Heart left ventricle (tissue), 16 donors: ENCODE results near the gene LEFTY1. TPM values are rescaled to one million over a fixed set of nuclear protein-coding genes. Genes with fewer than 3 reads are reported as not detected.
"Not testable (repeated sequence)": the region's sequence is repeated elsewhere in the genome, so short reads cannot be mapped to it uniquely, and the experiment has no call there.

ENCODE experiments used
- ATAC-seq, 4 donors: fragments of 200-7000 bp; cut with Tn5 transposase; one replicate each; pipeline ENCODE4 v1.9.1; 2020 to 2022; ENCODE audit warnings: moderate library complexity in 4 of 4, mild to moderate bottlenecking in 3 of 4, moderate number of reproducible peaks in 1 of 4
- DNase-seq, 5 donors: peaks; one replicate each; pipeline ENCODE4 v3.0.0-alpha.2; 2020
- H3K27ac ChIP-seq, 12 donors: fragments of 200-600 bp; sonication (generic) in 4 of 12; one replicate each; pipeline versions ENCODE4 v1.5.0 to v1.8.0; 2016 to 2022; ENCODE audit warnings: mild to moderate bottlenecking in 2 of 12
- H3K27me3 ChIP-seq, 9 donors: fragments of 200-600 bp; sonication (generic) in 2 of 9; one replicate each; pipeline versions ENCODE4 v1.5.1 to v1.8.0; 2016 to 2022; ENCODE audit warnings: mild to moderate bottlenecking in 3 of 9
- H3K36me3 ChIP-seq, 9 donors: fragments of 200-600 bp; sonication (generic) in 2 of 9; one replicate each; pipeline versions ENCODE4 v1.5.0 to v1.8.0; 2018 to 2022; ENCODE audit warnings: mild to moderate bottlenecking in 2 of 9
- H3K4me1 ChIP-seq, 12 donors: fragments of 200-600 bp; sonication (generic) in 4 of 12; one replicate each; pipeline versions ENCODE4 v1.5.0 to v1.8.0; 2016 to 2022; ENCODE audit warnings: mild to moderate bottlenecking in 3 of 12
- H3K4me3 ChIP-seq, 12 donors: fragments of 200-600 bp; sonication (generic) in 4 of 12; one replicate each; pipeline versions ENCODE4 v1.5.0 to v1.8.0; 2017 to 2022; ENCODE audit warnings: mild to moderate bottlenecking in 9 of 12, moderate library complexity in 4 of 12
- H3K9me3 ChIP-seq, 12 donors: fragments of 200-600 bp; sonication (generic) in 4 of 12; one replicate each; pipeline versions ENCODE4 v1.5.0 to v1.8.0; 2016 to 2022; ENCODE audit warnings: mild to moderate bottlenecking in 1 of 12
- POLR2A ChIP-seq, 2 donors: fragments of 450-650 bp; IDR thresholded peaks; one replicate each; pipeline ENCODE4 v1.6.1; 2017; ENCODE audit warnings: antibody characterized with exemption in 2 of 2, mild to moderate bottlenecking in 2 of 2, moderate library complexity in 2 of 2
- WGBS, 4 donors: extraction: QIAGEN DNeasy Blood & Tissue Kit in 2 of 4; methylation state at CpG; one replicate each; pipeline versions ENCODE4 v1.1.5 to v1.1.7; 2013 to 2018; 5-methylcytosine and 5-hydroxymethylcytosine counted together
- intact Hi-C, 10 donors: fragments of 100-400 bp; cut with DNase I; formaldehyde crosslinking; loops; one replicate each; pipeline versions ENCODE4 v1.11.1 to v1.14.2; 2022
- polyA plus RNA-seq, 2 donors: library from polyadenylated mRNA; stranded (reverse); fragments of 200-250 nt; gene quantifications; one replicate each; pipeline ENCODE4 v1.2.3, GENCODE V29; 2013
- total RNA-seq, 9 donors: library from RNA; depleted of rRNA in 2 of 9; stranded (reverse); fragments of >200 nt in 2 of 9; fragmentation: NEBNext Ultra II Directional in 3 of 9; extraction: Animal tissue kit (Norgen Biotek cat#: 25700) in 3 of 9; gene quantifications; one replicate each; pipeline versions ENCODE4 v1.1.0 to v1.2.4, GENCODE V29; 2016 to 2023
- TF ChIP-seq, protein P1 (sequence below), 12 donors: fragments of 200-600 bp; sonication (generic) in 4 of 12; IDR thresholded peaks; one replicate each; pipeline versions ENCODE4 v1.5.0 to v1.8.0; 2018 to 2022; ENCODE audit warnings: antibody characterized with exemption in 12 of 12, mild to moderate bottlenecking in 5 of 12
- donor health status: ischemic (EF 13 %, LVEDD 7.1; RV severe dilation, severe dysfunction).
- donor health status: healthy with polysubstance abuse.
- donor health status: DM: no; HTN: yes; CAD: no.
- donor health status: DM: no; HTN: no; CAD: no.
- donor health status: ischemic (EF 25% LVEDD 6.9; RV normal size, moderate dysfunction).
- donor health status: ischemic (EF 25% LVEDD 5.7; RV mildly dilated, moderate dysfunction).
- donor health status: healthy.
- donor health status: DM: yes; HTN: yes; CAD: no.
- donor health status: ischemic (EF 35%, LVEDD 5.7; RV mildly dilated, moderate dysfunction).
- donor health status: nonischemic (EF 11% LVEDD 7.7; RV severe dilation, severe dysfunction).
- donor health status: DM: yes; HTN: yes; CAD: no.
- donor health status: PGD.
- donor health status: ischemic (EF 29% LVEDD 5.4; RV normal size, mild dysfunction).
- donor health status: nonischemic (EF 23%, LVEDD 6.1; RV moderate dilation, normal function).

LEFTY1 gene
- total and polyA plus RNA-seq, 11 donors: 0.19 to 0.77 (median 0.35) TPM; not detected in 6

DNA sequence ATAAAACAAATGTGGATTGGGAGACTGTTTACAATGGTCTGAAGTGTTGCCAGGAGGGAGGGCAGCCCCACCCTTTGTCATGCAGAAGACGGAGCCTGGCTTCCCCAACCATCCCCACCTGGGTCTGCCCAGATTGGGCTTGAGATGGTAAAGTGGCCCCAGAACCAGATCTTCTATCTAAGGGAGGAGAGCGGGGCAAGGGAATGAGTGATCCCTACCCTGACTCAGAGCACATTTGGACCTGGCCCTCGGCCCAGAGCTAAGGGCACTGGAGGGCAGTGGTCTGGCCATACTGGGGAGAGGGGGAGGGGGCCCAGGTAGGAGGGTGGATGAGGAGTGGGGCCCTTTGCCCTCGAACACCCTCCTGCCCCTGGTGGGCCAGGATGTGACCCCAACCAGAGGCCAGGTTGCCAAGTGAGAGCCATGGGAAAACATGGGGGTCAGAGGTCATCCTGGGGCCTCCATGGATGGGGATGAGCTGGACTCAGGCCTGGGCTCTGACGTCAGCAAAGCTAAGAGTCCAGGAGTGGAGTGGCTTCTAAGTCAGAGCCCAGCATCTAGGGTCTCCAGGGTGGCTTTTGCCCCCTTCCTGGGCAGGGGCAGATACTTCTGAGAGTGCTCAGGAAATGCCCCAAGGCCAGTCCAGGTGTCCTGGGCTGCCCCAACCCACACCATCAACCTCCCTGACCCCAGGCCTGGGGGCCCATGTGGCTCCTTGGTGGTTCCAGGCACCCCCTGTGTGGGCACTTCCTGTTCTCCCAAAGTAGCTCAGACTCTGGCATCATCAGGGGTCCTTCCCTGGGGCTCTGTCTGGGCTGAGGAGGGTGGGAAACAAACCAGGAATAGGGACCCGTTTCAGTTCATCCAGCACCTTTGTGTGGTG, 1.6 kb upstream of the LEFTY1 start:
- H3K27me3 ChIP-seq: peaks cover 0 to 4% (median 0%) of the 10 kb centered on the region in 9 donors
- intact Hi-C loops: no loop called here
- peaks cover 0 to 15% (median 1%) of the 10 kb centered on the region in 12 donors for H3K4me1 ChIP-seq
- H3K36me3 ChIP-seq: no peaks in the 10 kb centered on the region
- ATAC-seq (peak in 3 of 4 donors; percentile 11 to 50 (median 25)), DNase-seq (no peak)
- WGBS, 4 donors: 60 to 71% (median 65%) methylated on average over 5 to 6 of the region's 6 CpGs
- TF ChIP-seq POLR2A (IDR thresholded peaks at IDR 0.05): no peak
- TF ChIP-seq, protein P1, sequence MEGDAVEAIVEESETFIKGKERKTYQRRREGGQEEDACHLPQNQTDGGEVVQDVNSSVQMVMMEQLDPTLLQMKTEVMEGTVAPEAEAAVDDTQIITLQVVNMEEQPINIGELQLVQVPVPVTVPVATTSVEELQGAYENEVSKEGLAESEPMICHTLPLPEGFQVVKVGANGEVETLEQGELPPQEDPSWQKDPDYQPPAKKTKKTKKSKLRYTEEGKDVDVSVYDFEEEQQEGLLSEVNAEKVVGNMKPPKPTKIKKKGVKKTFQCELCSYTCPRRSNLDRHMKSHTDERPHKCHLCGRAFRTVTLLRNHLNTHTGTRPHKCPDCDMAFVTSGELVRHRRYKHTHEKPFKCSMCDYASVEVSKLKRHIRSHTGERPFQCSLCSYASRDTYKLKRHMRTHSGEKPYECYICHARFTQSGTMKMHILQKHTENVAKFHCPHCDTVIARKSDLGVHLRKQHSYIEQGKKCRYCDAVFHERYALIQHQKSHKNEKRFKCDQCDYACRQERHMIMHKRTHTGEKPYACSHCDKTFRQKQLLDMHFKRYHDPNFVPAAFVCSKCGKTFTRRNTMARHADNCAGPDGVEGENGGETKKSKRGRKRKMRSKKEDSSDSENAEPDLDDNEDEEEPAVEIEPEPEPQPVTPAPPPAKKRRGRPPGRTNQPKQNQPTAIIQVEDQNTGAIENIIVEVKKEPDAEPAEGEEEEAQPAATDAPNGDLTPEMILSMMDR (IDR thresholded peaks at IDR 0.05): no peak
- peak overlapping the region in 4 of 12 donors; percentile 31 to 57 (median 42) for H3K27ac ChIP-seq
- H3K4me3 ChIP-seq: no peak overlapping the region
- no peaks in the 10 kb centered on the region for H3K9me3 ChIP-seq

DNA sequence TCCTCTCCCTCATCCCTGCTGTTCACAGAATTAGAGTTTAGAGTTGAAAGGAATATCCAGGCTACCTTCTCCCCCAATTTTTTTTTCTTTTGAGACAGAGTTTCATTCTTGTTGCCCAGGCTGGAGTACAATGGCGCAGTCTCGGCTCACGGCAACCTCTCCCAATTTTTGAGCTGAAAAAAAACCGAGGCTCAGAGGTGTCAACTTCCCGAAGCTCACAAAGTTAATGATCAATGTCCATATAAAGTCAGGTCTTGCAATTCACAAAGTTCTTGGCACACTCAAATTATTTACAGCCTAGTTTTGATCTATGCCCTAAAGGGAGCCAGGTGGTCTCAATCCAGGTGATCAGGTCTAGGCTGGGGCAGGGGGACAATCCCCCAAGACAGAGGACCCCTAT, 797 bp upstream of the LEFTY1 start:
- no peak overlapping the region for H3K4me3 ChIP-seq
- no peaks in the 10 kb centered on the region for H3K9me3 ChIP-seq
- ATAC-seq (no peak), DNase-seq (no peak)
- WGBS, 4 donors: 92 to 95% (median 94%) methylated on average over 5 of the region's 5 CpGs
- no peak for TF ChIP-seq POLR2A (IDR thresholded peaks at IDR 0.05)
- TF ChIP-seq, protein P1 (IDR thresholded peaks at IDR 0.05): no peak
- H3K27me3 ChIP-seq: peaks cover 0 to 4% (median 0%) of the 10 kb centered on the region in 9 donors
- peaks cover 0 to 15% (median 1%) of the 10 kb centered on the region in 12 donors for H3K4me1 ChIP-seq
- no peaks in the 10 kb centered on the region for H3K36me3 ChIP-seq
- intact Hi-C loops: no loop called here
- no peak overlapping the region for H3K27ac ChIP-seq

- Histone ChIP-seq H3K27ac (no peak overlapping the region), H3K27me3 (peaks cover 0 to 4% (median 0%) of the 10 kb centered on the region in 9 donors), H3K4me3 (no peak overlapping the region), H3K9me3 (no peaks in the 10 kb centered on the region), H3K36me3 (no peaks in the 10 kb centered on the region), H3K4me1 (peaks cover 0 to 16% (median 2%) of the 10 kb centered on the region in 12 donors)
- intact Hi-C loops: no loop called here
- ATAC-seq: peak in 1 of 4 donors; percentile 14
- WGBS, 4 donors: 81 to 90% (median 85%) methylated on average over 6 to 18 of the region's 18 CpGs
- DNase-seq: no peak
- TF ChIP-seq, protein P1 (IDR thresholded peaks at IDR 0.05): no peak
- TF ChIP-seq POLR2A (IDR thresholded peaks at IDR 0.05): no peak
Measured at GRCh38 chr1:225888289-225888897, 553 bp downstream of the LEFTY1 start.

GRCh38 chr1:225887554-225888288, 1.2 kb downstream of the LEFTY1 start:
- H3K4me3 ChIP-seq, DNase-seq, intact Hi-C loops, H3K9me3 ChIP-seq, H3K36me3 ChIP-seq, ATAC-seq, H3K27ac ChIP-seq, H3K27me3 ChIP-seq: not testable (repeated sequence)
- 31 to 52% (median 38%) methylated on average over 5 to 49 of the region's 56 CpGs for WGBS, 4 donors
- H3K4me1 ChIP-seq: peaks cover 0 to 21% (median 6%) of the 10 kb centered on the region in 12 donors
